Measurements from ENCODE around the gene SLC4A4.

Gene SLC4A4

GRCh38 chr4:71369536-71369935, 30.7 kb downstream of the SLC4A4 start:
- no peaks in the 10 kb centered on the region for H3K79me2 ChIP-seq (ENCODE audit: control insufficient read depth, low read length)
- H3K27ac ChIP-seq (ENCODE audit: low read depth, low read length) = no peak overlapping the region
- no peaks in the 10 kb centered on the region for H3F3A ChIP-seq (ENCODE audit: control insufficient read depth, insufficient read depth)
- H3K4me3 ChIP-seq (ENCODE audit: low read length) = no peak overlapping the region
- no peak for TF ChIP-seq EZH2phosphoT487 (IDR thresholded peaks at IDR 0.05; ENCODE audit: borderline replicate concordance, low read length)
- TF ChIP-seq CTCF (IDR thresholded peaks at IDR 0.05; ENCODE audit: low read depth, low read length, poor library complexity, severe bottlenecking) = no peak
- no peak overlapping the region for H3K4me2 ChIP-seq (ENCODE audit: low read length)
- peaks cover 3% of the 10 kb centered on the region; the same call in 1 of the 2 replicates for H3K27me3 ChIP-seq (ENCODE audit: control insufficient read depth, low read length)
- H3K4me1 ChIP-seq (ENCODE audit: control insufficient read depth, low read length) = no peaks in the 10 kb centered on the region
- H3K9me2 ChIP-seq (replicated peaks; ENCODE audit: control insufficient read depth, low read length) = no peaks in the 10 kb centered on the region
- no peaks in the 10 kb centered on the region for H4K20me1 ChIP-seq (ENCODE audit: control insufficient read depth, insufficient read depth, low read depth, low read length)
- no peaks in the 10 kb centered on the region for H3K9me3 ChIP-seq (ENCODE audit: control insufficient read depth, insufficient read depth, low read length)
- H3K36me3 ChIP-seq (ENCODE audit: control insufficient read depth, low read length) = no peaks in the 10 kb centered on the region

DNA sequence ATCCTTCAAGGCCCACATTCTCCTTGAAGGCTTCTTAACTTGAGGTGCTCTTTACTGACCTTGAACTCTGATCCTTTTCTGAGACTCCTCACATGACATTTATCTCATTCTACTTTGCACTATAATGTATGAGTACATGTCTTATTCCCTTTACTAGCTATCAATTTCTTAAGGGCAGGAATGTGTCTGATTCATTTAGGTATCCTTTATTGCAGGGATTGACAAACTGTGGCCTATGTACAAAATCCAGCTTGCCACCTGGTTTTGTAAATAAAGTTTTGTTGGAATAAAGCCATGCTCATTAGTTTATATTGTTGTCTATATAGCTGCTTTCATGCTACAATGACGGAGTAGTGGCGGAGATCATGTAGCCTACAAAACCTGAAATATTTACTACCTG, 36.7 kb downstream of the SLC4A4 start:
- H3K9me2 ChIP-seq (replicated peaks; ENCODE audit: control insufficient read depth, low read length) = no peaks in the 10 kb centered on the region
- no peaks in the 10 kb centered on the region for H3K9me3 ChIP-seq (ENCODE audit: control insufficient read depth, insufficient read depth, low read length)
- no peaks in the 10 kb centered on the region for H3F3A ChIP-seq (ENCODE audit: control insufficient read depth, insufficient read depth)
- H3K27ac ChIP-seq (ENCODE audit: low read depth, low read length) = no peak overlapping the region
- H3K36me3 ChIP-seq (ENCODE audit: control insufficient read depth, low read length) = no peaks in the 10 kb centered on the region
- TF ChIP-seq CTCF (IDR thresholded peaks at IDR 0.05; ENCODE audit: low read depth, low read length, poor library complexity, severe bottlenecking) = no peak
- no peak for TF ChIP-seq EZH2phosphoT487 (IDR thresholded peaks at IDR 0.05; ENCODE audit: borderline replicate concordance, low read length)
- no peaks in the 10 kb centered on the region for H3K79me2 ChIP-seq (ENCODE audit: control insufficient read depth, low read length)
- H3K4me3 ChIP-seq (ENCODE audit: low read length) = no peak overlapping the region
- H4K20me1 ChIP-seq (ENCODE audit: control insufficient read depth, insufficient read depth, low read depth, low read length) = no peaks in the 10 kb centered on the region
- no peaks in the 10 kb centered on the region for H3K4me1 ChIP-seq (ENCODE audit: control insufficient read depth, low read length)
- H3K4me2 ChIP-seq (ENCODE audit: low read length) = no peak overlapping the region
- H3K27me3 ChIP-seq (ENCODE audit: control insufficient read depth, low read length) = peaks cover 3% of the 10 kb centered on the region; the same call in 1 of the 2 replicates

DNA sequence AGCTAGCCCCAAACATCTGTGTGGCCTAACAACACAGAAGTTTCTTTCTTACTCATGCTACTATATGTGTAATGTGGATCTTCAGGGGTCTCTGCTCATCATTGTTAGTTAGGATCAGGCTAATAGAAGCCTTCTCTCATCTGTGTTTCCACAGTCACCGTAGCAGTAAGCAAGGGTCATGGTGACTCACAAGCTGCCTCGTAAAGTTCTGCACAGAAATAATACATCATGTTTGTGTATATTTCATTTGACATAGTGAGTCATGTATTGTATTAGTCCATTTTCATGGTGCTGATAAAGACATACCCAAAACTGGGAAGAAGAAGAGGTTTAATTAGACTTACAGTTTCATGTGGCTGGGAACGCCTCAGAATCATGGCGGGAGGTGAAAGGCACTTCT, 38.7 kb downstream of the SLC4A4 start:
- no peaks in the 10 kb centered on the region for H3F3A ChIP-seq (ENCODE audit: control insufficient read depth, insufficient read depth)
- H4K20me1 ChIP-seq (ENCODE audit: control insufficient read depth, insufficient read depth, low read depth, low read length) = no peaks in the 10 kb centered on the region
- TF ChIP-seq CTCF (IDR thresholded peaks at IDR 0.05; ENCODE audit: low read depth, low read length, poor library complexity, severe bottlenecking) (no peak), EZH2phosphoT487 (IDR thresholded peaks at IDR 0.05; ENCODE audit: borderline replicate concordance, low read length) (no peak)
- no peaks in the 10 kb centered on the region for H3K9me2 ChIP-seq (replicated peaks; ENCODE audit: control insufficient read depth, low read length)
- no peak overlapping the region for H3K27ac ChIP-seq (ENCODE audit: low read depth, low read length)
- no peaks in the 10 kb centered on the region for H3K36me3 ChIP-seq (ENCODE audit: control insufficient read depth, low read length)
- H3K4me1 ChIP-seq (ENCODE audit: control insufficient read depth, low read length) = no peaks in the 10 kb centered on the region
- no peak overlapping the region for H3K4me2 ChIP-seq (ENCODE audit: low read length)
- H3K9me3 ChIP-seq (ENCODE audit: control insufficient read depth, insufficient read depth, low read length) = no peaks in the 10 kb centered on the region
- H3K4me3 ChIP-seq (ENCODE audit: low read length) = no peak overlapping the region
- no peaks in the 10 kb centered on the region for H3K79me2 ChIP-seq (ENCODE audit: control insufficient read depth, low read length)
- peaks cover 3% of the 10 kb centered on the region; the same call in 1 of the 2 replicates for H3K27me3 ChIP-seq (ENCODE audit: control insufficient read depth, low read length)

- Histone ChIP-seq H4K20me1 (ENCODE audit: control insufficient read depth, insufficient read depth, low read depth, low read length) (no peaks in the 10 kb centered on the region), H3K27ac (ENCODE audit: low read depth, low read length) (no peak overlapping the region), H3K27me3 (ENCODE audit: control insufficient read depth, low read length) (no peaks in the 10 kb centered on the region), H3K4me1 (ENCODE audit: control insufficient read depth, low read length) (no peaks in the 10 kb centered on the region), H3K79me2 (ENCODE audit: control insufficient read depth, low read length) (no peaks in the 10 kb centered on the region), H3K4me2 (ENCODE audit: low read length) (no peak overlapping the region), H3K36me3 (ENCODE audit: control insufficient read depth, low read length) (no peaks in the 10 kb centered on the region), H3K4me3 (ENCODE audit: low read length) (no peak overlapping the region), H3K9me2 (replicated peaks; ENCODE audit: control insufficient read depth, low read length) (no peaks in the 10 kb centered on the region), H3F3A (ENCODE audit: control insufficient read depth, insufficient read depth) (no peaks in the 10 kb centered on the region), H3K9me3 (ENCODE audit: control insufficient read depth, insufficient read depth, low read length) (no peaks in the 10 kb centered on the region)
- TF ChIP-seq CTCF (IDR thresholded peaks at IDR 0.05; ENCODE audit: low read depth, low read length, poor library complexity, severe bottlenecking) = no peak
- TF ChIP-seq EZH2phosphoT487 (IDR thresholded peaks at IDR 0.05; ENCODE audit: borderline replicate concordance, low read length) = no peak
Measured at GRCh38 chr4:71379126-71379525, 40.3 kb downstream of the SLC4A4 start.
